ENCODE data around the gene GPC5. TPM values are rescaled to one million over a fixed set of nuclear protein-coding genes. Genes with fewer than 3 reads are reported as not detected.
A peak's percentile ranks its signal among the peaks of the same experiment; 100 is the strongest.
"Not testable (repeated sequence)": the region's sequence is repeated elsewhere in the genome, so short reads cannot be mapped to it uniquely, and the experiment has no call there.

The GPC5 gene
- polyA plus RNA-seq, 2 of the 4 experiments (the other 2 are of a cell fraction): not detected

DNA sequence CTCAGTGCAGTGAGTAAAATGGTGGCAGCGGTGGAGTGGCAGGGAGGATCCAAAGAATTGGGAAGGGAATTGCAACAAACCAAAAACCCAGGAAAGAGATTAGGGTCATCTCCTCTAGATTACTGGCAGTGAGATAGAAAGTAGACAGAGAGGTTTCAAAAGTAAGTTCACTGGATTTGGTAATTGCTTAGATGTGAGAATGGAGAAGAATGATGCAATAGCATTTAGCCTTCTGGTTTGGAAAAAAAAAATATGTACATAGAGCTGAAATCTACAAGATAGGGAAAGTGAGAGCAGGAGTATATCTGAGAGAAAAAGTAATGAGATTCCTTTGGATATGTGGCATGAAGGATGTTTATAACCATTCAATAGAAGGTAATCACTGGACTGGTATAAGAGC is 1345.6 kb downstream of the GPC5 start:
- ATAC-seq (no peak), DNase-seq (ENCODE audit: low read depth in 1 of 2, low spot score in 1 of 2) (no peak), FAIRE-seq (no peak)
- H3K4me2 ChIP-seq: no peak overlapping the region
- POLR2A ChIA-PET: no interaction called here
- H3K4me1 ChIP-seq: no peaks in the 10 kb centered on the region
- WGBS (ENCODE audit: missing lambda C conversion rate): 0% methylated on average over 1 of the region's 1 CpG
- no peak for TF ChIP-seq ZFP36 (IDR thresholded peaks at IDR 0.05; ENCODE audit: borderline replicate concordance, partially characterized antibody)
- no peak for TF ChIP-seq JUN (IDR thresholded peaks at IDR 0.05)
- TF ChIP-seq PHF8 (IDR thresholded peaks at IDR 0.05; ENCODE audit: borderline replicate concordance, low read depth): no peak
- TF ChIP-seq POLR2A (IDR thresholded peaks at IDR 0.05; ENCODE audit: low read length): no peak
- TF ChIP-seq RNF2 (IDR thresholded peaks at IDR 0.05; ENCODE audit: borderline replicate concordance, low read depth): no peak
- no peak for TF ChIP-seq HOXA7 (CRISPR knock-in tag; IDR thresholded peaks at IDR 0.05)
- no peak for TF ChIP-seq MAX (IDR thresholded peaks at IDR 0.05)
- no peak for TF ChIP-seq HMGXB4 (CRISPR knock-in tag; IDR thresholded peaks at IDR 0.05; ENCODE audit: borderline replicate concordance)
- no peak for TF ChIP-seq MAZ (IDR thresholded peaks at IDR 0.05; ENCODE audit: borderline replicate concordance, low read depth, low read length)
- TF ChIP-seq MYC (IDR thresholded peaks at IDR 0.05; ENCODE audit: borderline replicate concordance, low read length): no peak
- no peak for TF ChIP-seq RCOR1 (IDR thresholded peaks at IDR 0.05; ENCODE audit: low read depth, low read length)
- TF ChIP-seq ZSCAN20 (CRISPR knock-in tag; IDR thresholded peaks at IDR 0.05): no peak
- TF ChIP-seq SMC3 (IDR thresholded peaks at IDR 0.05): no peak
- TF ChIP-seq HDAC2 (IDR thresholded peaks at IDR 0.05): no peak
- no peak for TF ChIP-seq HOXB13 (CRISPR knock-in tag; IDR thresholded peaks at IDR 0.05; ENCODE audit: low read depth)
- TF ChIP-seq KDM5A (IDR thresholded peaks at IDR 0.05): no peak
- CTCF ChIA-PET: no interaction called here
- no peaks in the 10 kb centered on the region for H3K9me3 ChIP-seq
- no peak overlapping the region for H3K4me3 ChIP-seq
- no peak overlapping the region for H3K27ac ChIP-seq

GRCh38 chr13:92745258-92745657 is 1346.8 kb downstream of the GPC5 start:
- ChIA-PET CTCF (no interaction called here), POLR2A (no interaction called here)
- Histone ChIP-seq H3K4me3 (no peak overlapping the region), H3K9me3 (no peaks in the 10 kb centered on the region), H3K4me2 (no peak overlapping the region), H3K4me1 (no peaks in the 10 kb centered on the region), H3K27ac (no peak overlapping the region)
- ATAC-seq (no peak), DNase-seq (ENCODE audit: low read depth in 1 of 2, low spot score in 1 of 2) (no peak), FAIRE-seq (no peak)
- TF ChIP-seq MAZ (IDR thresholded peaks at IDR 0.05; ENCODE audit: borderline replicate concordance, low read depth, low read length) (no peak), SMC3 (IDR thresholded peaks at IDR 0.05) (no peak), TFCP2L1 (CRISPR knock-in tag; IDR thresholded peaks at IDR 0.05) (no peak), GATA3 (IDR thresholded peaks at IDR 0.05; ENCODE audit: borderline replicate concordance) (no peak), ZSCAN20 (CRISPR knock-in tag; IDR thresholded peaks at IDR 0.05) (no peak), EHMT2 (IDR thresholded peaks at IDR 0.05; ENCODE audit: low read depth) (no peak), ESRRA (IDR thresholded peaks at IDR 0.05; ENCODE audit: borderline replicate concordance, low read length) (no peak), HOXB13 (CRISPR knock-in tag; IDR thresholded peaks at IDR 0.05; ENCODE audit: low read depth) (no peak), MAFK (IDR thresholded peaks at IDR 0.05; ENCODE audit: partially characterized antibody) (no peak), HOXB5 (CRISPR knock-in tag; IDR thresholded peaks at IDR 0.05) (no peak), CBX2 (IDR thresholded peaks at IDR 0.05; ENCODE audit: borderline replicate concordance, low read depth) (no peak), RNF2 (IDR thresholded peaks at IDR 0.05; ENCODE audit: borderline replicate concordance, low read depth) (no peak), RAD21 (conservative IDR thresholded peaks at IDR 0.05 in 1 of 2, IDR thresholded peaks at IDR 0.05 in 1 of 2) (no peak), KDM1A (IDR thresholded peaks at IDR 0.05; ENCODE audit: low read depth) (no peak)
- TF ChIP-seq, protein P1, sequence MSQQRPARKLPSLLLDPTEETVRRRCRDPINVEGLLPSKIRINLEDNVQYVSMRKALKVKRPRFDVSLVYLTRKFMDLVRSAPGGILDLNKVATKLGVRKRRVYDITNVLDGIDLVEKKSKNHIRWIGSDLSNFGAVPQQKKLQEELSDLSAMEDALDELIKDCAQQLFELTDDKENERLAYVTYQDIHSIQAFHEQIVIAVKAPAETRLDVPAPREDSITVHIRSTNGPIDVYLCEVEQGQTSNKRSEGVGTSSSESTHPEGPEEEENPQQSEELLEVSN (IDR thresholded peaks at IDR 0.05; ENCODE audit: borderline replicate concordance, low read depth): no peak
- TF ChIP-seq, protein P2, sequence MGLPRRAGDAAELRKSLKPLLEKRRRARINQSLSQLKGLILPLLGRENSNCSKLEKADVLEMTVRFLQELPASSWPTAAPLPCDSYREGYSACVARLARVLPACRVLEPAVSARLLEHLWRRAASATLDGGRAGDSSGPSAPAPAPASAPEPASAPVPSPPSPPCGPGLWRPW (IDR thresholded peaks at IDR 0.05): no peak

DNA sequence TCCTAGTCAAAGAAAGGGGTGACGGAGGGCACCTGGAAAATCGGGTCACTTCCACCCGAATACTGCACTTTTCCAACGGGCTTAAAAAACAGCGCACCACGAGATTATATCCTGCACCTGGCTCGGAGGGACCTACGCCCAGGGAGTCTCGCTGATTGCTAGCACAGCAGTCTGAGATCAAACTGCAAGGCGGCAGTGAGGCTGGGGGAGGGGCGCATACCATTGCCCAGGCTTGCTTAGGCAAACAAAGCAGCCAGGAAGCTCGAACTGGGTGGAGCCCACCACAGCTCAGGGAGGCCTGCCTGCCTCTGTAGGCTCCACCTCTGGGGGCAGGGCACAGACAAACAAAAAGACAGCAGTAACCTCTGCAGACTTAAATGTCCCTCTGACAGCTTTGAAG is 1354.3 kb downstream of the GPC5 start:
- H3K4me2 ChIP-seq, FAIRE-seq, POLR2A ChIA-PET, H3K9me3 ChIP-seq, H3K27ac ChIP-seq, ATAC-seq, H3K4me1 ChIP-seq, CTCF ChIA-PET, H3K4me3 ChIP-seq: not testable (repeated sequence)
- peak in 1 of 2 experiments; percentile 0 for DNase-seq (ENCODE audit: low read depth in 1 of 2, low spot score in 1 of 2)
- WGBS (ENCODE audit: missing lambda C conversion rate): 25% methylated on average over 9 of the region's 12 CpGs

All from A549 (cell line).